ENCODE results near the gene AANAT.
A peak's percentile ranks its signal among the peaks of the same experiment; 100 is the strongest.
"Not testable (repeated sequence)": the region's sequence is repeated elsewhere in the genome, so short reads cannot be mapped to it uniquely, and the experiment has no call there.

Gene AANAT

GRCh38 chr17:76510831-76511244 is 43.4 kb downstream of the AANAT start:
- DNase-seq, result no peak

GRCh38 chr17:76511668-76512365 is 44.4 kb downstream of the AANAT start:
- DNase-seq, result no peak

- no peak for DNase-seq
These were observed 45.2 kb downstream of the AANAT start for GRCh38 chr17:76512366-76513305.

GRCh38 chr17:76513306-76513692 is 45.9 kb downstream of the AANAT start:
- no peak for DNase-seq

- not testable (repeated sequence) for DNase-seq
These were observed 47.0 kb downstream of the AANAT start for GRCh38 chr17:76514355-76514754.

GRCh38 chr17:76515274-76515949 is 48.0 kb downstream of the AANAT start:
- peak; percentile 93 for DNase-seq

GRCh38 chr17:76517638-76518038 is 50.2 kb downstream of the AANAT start:
- DNase-seq, result no peak

- DNase-seq, result no peak
These were observed 51.9 kb downstream of the AANAT start for GRCh38 chr17:76519048-76519966.

Data from activated CD4-positive, alpha-beta T cell treated with anti-CD3 and anti-CD28 coated beads, Interleukin-2, Interleukin-6, amounts not matched to agents 100 ng/mL and 50 ng/mL, durations not matched to agents 16 hours and 8 hours (primary cell).